CMK (cell line): Measurements from ENCODE around the gene ADGRF4.

Experiments used
- DNase-seq: peaks from one replicate; pipeline ENCODE4 v3.0.0-alpha.2; 2010; ENCODE audit warnings: low read depth

ADGRF4 gene

GRCh38 chr6:47681201-47681990 lies 17.0 kb upstream of the ADGRF4 start:
- no peak for DNase-seq

GRCh38 chr6:47686411-47686810 lies 12.0 kb upstream of the ADGRF4 start:
- no peak for DNase-seq

GRCh38 chr6:47687432-47687831 lies 10.9 kb upstream of the ADGRF4 start:
- DNase-seq: no peak

- no peak for DNase-seq
Observed at GRCh38 chr6:47690214-47690613, 8.2 kb upstream of the ADGRF4 start.

GRCh38 chr6:47690791-47691190 lies 7.6 kb upstream of the ADGRF4 start:
- DNase-seq: no peak

- DNase-seq: no peak
Observed at GRCh38 chr6:47697925-47698324, 455 bp upstream of the ADGRF4 start.

GRCh38 chr6:47700053-47700452 lies 1.7 kb downstream of the ADGRF4 start:
- no peak for DNase-seq

GRCh38 chr6:47700596-47700995 lies 2.2 kb downstream of the ADGRF4 start:
- no peak for DNase-seq

GRCh38 chr6:47701363-47701762 lies 3.0 kb downstream of the ADGRF4 start:
- no peak for DNase-seq

GRCh38 chr6:47709160-47709559 lies 10.8 kb downstream of the ADGRF4 start:
- DNase-seq: no peak

GRCh38 chr6:47710295-47710694 lies 11.9 kb downstream of the ADGRF4 start:
- DNase-seq: no peak

- DNase-seq: no peak
Observed at GRCh38 chr6:47713200-47713599, 14.8 kb downstream of the ADGRF4 start.

GRCh38 chr6:47714802-47715201 lies 16.4 kb downstream of the ADGRF4 start:
- no peak for DNase-seq

GRCh38 chr6:47715782-47716181 lies 17.4 kb downstream of the ADGRF4 start:
- no peak for DNase-seq

GRCh38 chr6:47716207-47716606 lies 17.8 kb downstream of the ADGRF4 start:
- DNase-seq: no peak

GRCh38 chr6:47718571-47718970 lies 20.2 kb downstream of the ADGRF4 start:
- no peak for DNase-seq

GRCh38 chr6:47721189-47721588 lies 22.8 kb downstream of the ADGRF4 start:
- DNase-seq: no peak

- DNase-seq: no peak
Observed at GRCh38 chr6:47722194-47722593, 23.8 kb downstream of the ADGRF4 start.

GRCh38 chr6:47724300-47724699 lies 25.9 kb downstream of the ADGRF4 start:
- no peak for DNase-seq

GRCh38 chr6:47727391-47727790 lies 29.0 kb downstream of the ADGRF4 start:
- DNase-seq: no peak

- DNase-seq: no peak
Observed at GRCh38 chr6:47729019-47729418, 30.6 kb downstream of the ADGRF4 start.

GRCh38 chr6:47729457-47729856 lies 31.1 kb downstream of the ADGRF4 start:
- DNase-seq: no peak

- DNase-seq: no peak
Observed at GRCh38 chr6:47733879-47734558, 35.6 kb downstream of the ADGRF4 start.
